SJCRH30 (cell line): Measurements from ENCODE around the gene ZNF862. TPM values are rescaled to one million over a fixed set of nuclear protein-coding genes. Genes with fewer than 3 reads are reported as not detected.

Experiments used
- DNase-seq, 2 experiments: peaks; one replicate each; pipeline ENCODE4 v3.0.0-alpha.2; 2015 to 2020
- H3K27ac ChIP-seq: fragments of 250-450 bp; sonication (Bioruptor Pico); 2 replicates; pipeline ENCODE4 v1.5.1; 2020; ENCODE audit warnings: mild to moderate bottlenecking, moderate library complexity
- H3K27me3 ChIP-seq: fragments of 250-450 bp; sonication (Bioruptor Pico); 2 replicates; pipeline ENCODE4 v1.5.1; 2020; ENCODE audit warnings: mild to moderate bottlenecking, moderate library complexity
- H3K36me3 ChIP-seq: fragments of 250-450 bp; sonication (Bioruptor Pico); 2 replicates; pipeline ENCODE4 v1.5.1; 2020; ENCODE audit warnings: mild to moderate bottlenecking, moderate library complexity
- H3K4me1 ChIP-seq: fragments of 250-450 bp; sonication (Bioruptor Pico); 2 replicates; pipeline ENCODE4 v1.5.1; 2020; ENCODE audit warnings: mild to moderate bottlenecking, moderate library complexity
- H3K4me3 ChIP-seq: fragments of 250-450 bp; sonication (Bioruptor Pico); 2 replicates; pipeline ENCODE4 v1.5.1; 2020; ENCODE audit warnings: mild to moderate bottlenecking, moderate library complexity
- H3K9me3 ChIP-seq: fragments of 250-450 bp; sonication (Bioruptor Pico); replicated peaks from 2 replicates; pipeline ENCODE4 v1.5.1; 2020; ENCODE audit warnings: mild to moderate bottlenecking, moderate library complexity
- total RNA-seq: library from RNA; depleted of rRNA; stranded (reverse); fragments of >200 nt; shearing (Covaris generic); gene quantifications from 2 replicates; pipeline ENCODE4 v1.2.3, GENCODE V29; 2014; rRNA removed

Gene ZNF862
- 1.0 and 2.7 TPM in 2 replicates for total RNA-seq

DNA sequence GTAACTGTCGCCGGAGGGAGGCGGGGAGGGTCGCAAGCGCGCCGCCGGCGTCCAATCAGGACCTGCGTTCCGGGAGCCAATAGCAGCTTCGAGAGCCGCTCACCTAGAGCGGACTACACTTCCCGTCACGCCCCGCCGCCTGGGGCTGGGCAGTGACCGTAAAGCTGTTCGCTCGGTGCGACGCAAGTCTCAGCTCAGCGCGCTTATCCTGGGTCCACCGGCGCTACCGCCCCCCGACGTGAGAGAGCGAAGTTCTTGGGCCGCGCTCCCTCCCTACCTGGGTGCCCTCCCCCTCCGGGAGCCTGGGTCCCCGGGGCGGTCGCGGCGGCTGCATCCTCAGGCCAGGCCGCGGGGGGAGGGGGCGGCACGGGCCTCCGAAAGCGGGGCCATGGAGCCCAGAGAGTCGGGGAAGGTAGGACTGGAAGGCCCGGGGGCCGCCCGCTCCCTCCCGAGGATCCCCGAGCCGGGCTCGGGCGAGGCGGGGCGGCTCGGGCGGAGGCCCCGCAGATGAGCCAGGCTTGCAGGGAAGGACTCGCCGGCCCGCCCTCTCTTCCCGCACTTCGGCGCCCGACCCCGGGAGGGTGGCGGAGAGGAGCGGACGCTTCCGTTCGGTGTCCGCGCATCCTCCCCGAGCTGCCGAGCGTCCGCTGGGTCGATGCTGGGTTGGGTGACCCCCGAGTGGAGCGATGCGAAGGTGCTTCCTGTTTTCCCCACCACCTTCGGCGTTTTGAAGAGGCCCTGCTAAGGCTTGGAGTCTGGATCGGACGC, at the start of gene ZNF862:
TSS of gene ZNF862 (plus strand) at position 152 of the 768 bp plus-strand sequence. CDS start at position 389, 237 bp downstream.
- peak; percentile 97 to 98 for DNase-seq
- Histone ChIP-seq H3K27ac (peak within 1 kb of the TSS; percentile 49), H3K4me1 (peaks cover 6% of the 10 kb centered on the region), H3K27me3 (peaks cover 3% of the 10 kb centered on the region; the same call in 1 of the 2 replicates), H3K9me3 (no peaks in the 10 kb centered on the region), H3K4me3 (peak within 1 kb of the TSS; percentile 89), H3K36me3 (no peaks in the 10 kb centered on the region)

DNA sequence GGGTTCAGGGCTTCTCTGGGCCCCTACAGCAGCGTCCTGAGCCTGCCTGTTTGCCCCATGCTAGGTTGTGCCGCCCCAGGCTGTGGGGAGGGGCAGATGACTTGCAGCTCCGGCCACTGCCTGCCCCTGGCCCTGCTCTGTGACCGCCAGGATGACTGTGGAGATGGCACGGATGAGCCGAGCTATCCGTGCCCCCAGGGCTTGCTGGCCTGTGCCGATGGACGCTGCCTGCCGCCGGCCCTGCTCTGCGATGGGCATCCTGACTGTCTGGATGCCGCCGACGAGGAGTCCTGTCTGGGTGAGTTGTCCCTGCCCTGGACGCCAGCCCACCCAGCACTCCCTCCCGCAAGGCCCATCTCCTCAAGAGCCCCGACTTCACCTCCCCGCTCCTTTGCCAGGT, 49.1 kb upstream of the ZNF862 start:
- DNase-seq, result no peak
- peaks cover 18% of the 10 kb centered on the region for H3K27me3 ChIP-seq
- H3K27ac ChIP-seq, result no peak overlapping the region
- H3K4me1 ChIP-seq, result no peaks in the 10 kb centered on the region
- H3K36me3 ChIP-seq, result no peaks in the 10 kb centered on the region
- no peak overlapping the region for H3K4me3 ChIP-seq
- H3K9me3 ChIP-seq, result no peaks in the 10 kb centered on the region

DNA sequence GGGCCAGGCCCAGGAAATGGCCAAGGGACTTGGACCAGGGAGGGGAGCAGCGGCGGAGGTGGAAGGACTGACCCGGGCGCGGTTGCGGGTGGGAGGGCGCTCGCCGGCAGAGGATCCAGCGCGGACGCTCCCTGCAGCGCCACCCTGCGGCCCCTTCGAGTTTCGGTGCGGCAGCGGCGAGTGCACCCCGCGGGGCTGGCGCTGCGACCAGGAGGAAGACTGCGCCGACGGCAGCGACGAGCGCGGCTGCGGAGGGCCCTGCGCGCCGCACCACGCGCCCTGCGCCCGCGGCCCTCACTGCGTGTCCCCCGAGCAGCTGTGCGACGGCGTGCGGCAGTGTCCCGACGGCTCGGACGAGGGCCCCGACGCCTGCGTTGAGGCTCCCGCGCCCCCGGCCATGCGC, 48.0 kb upstream of the ZNF862 start:
- H3K27ac ChIP-seq, result no peak overlapping the region
- no peak for DNase-seq
- peaks cover 28% of the 10 kb centered on the region for H3K27me3 ChIP-seq
- no peaks in the 10 kb centered on the region for H3K36me3 ChIP-seq
- H3K4me3 ChIP-seq, result no peak overlapping the region
- H3K4me1 ChIP-seq, result no peaks in the 10 kb centered on the region
- no peaks in the 10 kb centered on the region for H3K9me3 ChIP-seq

DNA sequence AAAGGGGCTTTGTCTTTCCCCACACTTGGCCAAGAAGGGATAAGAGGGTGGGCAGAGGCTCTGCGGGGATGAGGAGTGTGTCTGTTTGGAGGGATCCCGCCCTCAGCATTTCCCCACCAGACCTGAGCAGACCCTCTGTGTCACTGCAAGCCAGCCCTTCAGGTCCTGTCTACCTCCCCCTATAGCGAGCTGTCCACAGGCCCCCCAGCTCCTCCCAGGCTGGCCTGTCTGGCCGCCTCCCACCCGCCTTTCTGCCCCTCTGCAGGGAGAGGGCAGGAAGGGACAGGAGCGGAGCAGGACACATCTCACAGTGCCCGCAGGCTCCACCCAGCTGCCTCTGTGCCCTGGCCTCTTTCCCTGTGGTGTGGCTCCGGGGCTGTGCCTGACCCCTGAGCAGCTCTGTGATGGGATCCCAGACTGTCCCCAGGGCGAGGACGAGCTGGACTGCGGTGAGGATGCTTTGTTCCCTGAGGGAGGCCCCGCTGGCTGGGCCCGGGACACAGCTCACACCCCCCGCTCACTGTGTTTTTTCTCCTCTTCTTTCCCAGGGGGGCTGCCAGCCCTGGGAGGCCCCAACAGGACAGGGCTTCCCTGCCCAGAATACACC, 47.3 kb upstream of the ZNF862 start:
- Histone ChIP-seq H3K27me3 (peaks cover 35% of the 10 kb centered on the region), H3K36me3 (no peaks in the 10 kb centered on the region), H3K4me3 (no peak overlapping the region), H3K4me1 (no peaks in the 10 kb centered on the region), H3K27ac (no peak overlapping the region), H3K9me3 (no peaks in the 10 kb centered on the region)
- no peak for DNase-seq

DNA sequence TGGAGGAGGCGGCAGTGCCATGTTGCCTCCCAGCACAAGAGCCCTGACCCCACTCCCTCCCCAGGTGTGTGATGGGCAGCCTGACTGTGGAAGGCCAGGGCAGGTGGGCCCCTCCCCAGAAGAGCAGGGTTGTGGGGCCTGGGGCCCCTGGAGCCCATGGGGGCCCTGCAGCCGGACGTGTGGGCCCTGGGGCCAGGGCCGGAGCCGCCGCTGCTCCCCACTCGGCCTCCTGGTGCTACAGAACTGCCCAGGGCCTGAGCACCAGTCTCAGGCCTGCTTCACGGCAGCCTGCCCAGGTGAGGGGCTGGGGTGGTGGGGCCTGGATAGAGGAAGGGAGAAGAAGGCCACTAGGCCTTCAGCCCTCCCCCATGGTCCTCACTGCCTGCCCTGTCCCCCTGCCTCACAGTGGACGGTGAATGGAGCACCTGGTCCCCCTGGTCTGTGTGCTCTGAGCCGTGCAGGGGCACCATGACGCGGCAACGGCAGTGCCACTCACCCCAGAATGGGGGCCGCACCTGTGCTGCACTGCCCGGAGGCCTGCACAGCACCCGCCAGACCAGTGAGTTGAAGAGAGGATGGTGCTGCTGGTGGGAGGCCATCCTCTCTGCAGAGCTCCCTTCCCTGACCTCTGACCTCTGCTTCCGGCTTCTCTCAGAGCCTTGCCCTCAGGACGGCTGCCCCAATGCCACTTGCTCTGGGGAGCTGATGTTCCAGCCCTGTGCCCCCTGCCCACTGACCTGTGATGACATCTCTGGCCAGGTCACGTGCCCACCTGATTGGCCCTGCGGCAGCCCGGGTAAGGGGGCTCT, 46.6 kb upstream of the ZNF862 start:
- H3K4me1 ChIP-seq, result no peaks in the 10 kb centered on the region
- no peaks in the 10 kb centered on the region for H3K36me3 ChIP-seq
- peaks cover 37% of the 10 kb centered on the region for H3K27me3 ChIP-seq
- H3K27ac ChIP-seq, result no peak overlapping the region
- H3K4me3 ChIP-seq, result no peak overlapping the region
- H3K9me3 ChIP-seq, result no peaks in the 10 kb centered on the region
- no peak for DNase-seq

DNA sequence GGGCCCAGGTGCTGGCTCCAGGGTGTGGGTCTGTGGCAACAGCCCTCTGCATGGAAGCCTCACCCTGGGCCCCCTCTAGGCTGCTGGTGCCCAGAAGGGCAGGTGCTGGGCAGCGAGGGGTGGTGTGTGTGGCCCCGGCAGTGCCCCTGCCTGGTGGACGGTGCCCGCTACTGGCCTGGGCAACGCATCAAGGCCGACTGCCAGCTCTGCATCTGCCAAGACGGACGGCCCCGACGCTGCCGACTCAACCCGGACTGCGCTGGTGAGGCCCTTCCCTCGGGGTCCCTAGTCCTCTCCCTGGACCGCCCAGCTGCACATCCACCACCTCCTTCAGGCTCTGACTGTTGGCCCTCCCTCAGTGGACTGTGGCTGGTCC, 46.0 kb upstream of the ZNF862 start:
- Histone ChIP-seq H3K4me3 (no peak overlapping the region), H3K9me3 (no peaks in the 10 kb centered on the region), H3K4me1 (no peaks in the 10 kb centered on the region), H3K36me3 (no peaks in the 10 kb centered on the region), H3K27me3 (peaks cover 32% of the 10 kb centered on the region), H3K27ac (no peak overlapping the region)
- DNase-seq, result no peak

DNA sequence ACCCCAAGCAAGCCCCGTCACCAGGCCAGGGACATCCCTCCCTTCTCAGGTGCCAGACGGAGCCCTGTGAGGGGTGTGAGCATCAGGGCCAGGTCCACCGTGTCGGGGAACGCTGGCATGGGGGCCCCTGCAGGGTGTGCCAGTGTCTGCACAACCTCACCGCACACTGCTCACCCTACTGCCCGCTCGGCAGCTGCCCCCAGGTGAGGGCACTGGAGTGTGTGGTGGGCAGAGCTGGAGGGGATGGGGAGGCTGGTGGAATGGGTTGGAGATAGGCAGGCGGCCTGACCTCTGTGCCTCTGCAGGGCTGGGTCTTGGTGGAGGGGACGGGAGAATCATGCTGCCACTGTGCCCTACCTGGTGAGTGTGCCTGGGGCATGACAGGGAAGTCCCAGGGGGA, 44.9 kb upstream of the ZNF862 start:
- DNase-seq, result no peak
- Histone ChIP-seq H3K4me1 (no peaks in the 10 kb centered on the region), H3K27me3 (peaks cover 32% of the 10 kb centered on the region), H3K27ac (no peak overlapping the region), H3K4me3 (no peak overlapping the region), H3K36me3 (no peaks in the 10 kb centered on the region), H3K9me3 (no peaks in the 10 kb centered on the region)

DNA sequence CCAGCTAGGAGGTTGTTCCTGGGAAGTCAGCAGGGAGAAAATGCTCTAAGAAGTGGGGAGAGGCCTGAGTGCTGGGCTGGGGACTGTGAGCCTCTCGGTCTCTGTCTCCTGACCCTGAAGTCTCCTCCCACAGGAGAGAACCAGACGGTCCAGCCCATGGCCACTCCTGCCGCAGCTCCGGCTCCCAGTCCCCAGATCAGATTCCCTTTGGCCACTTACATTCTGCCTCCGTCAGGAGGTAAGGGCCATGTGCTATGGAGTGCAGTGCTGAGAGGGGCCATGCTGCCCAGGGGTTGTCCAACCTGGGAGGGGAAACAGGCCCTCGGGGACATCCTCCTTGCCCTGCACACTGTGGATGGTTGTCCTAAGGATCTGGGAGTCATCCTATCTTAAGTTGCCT, 43.5 kb upstream of the ZNF862 start:
- Histone ChIP-seq H3K36me3 (no peaks in the 10 kb centered on the region), H3K4me1 (no peaks in the 10 kb centered on the region), H3K27me3 (peaks cover 26% of the 10 kb centered on the region), H3K27ac (no peak overlapping the region), H3K9me3 (no peaks in the 10 kb centered on the region), H3K4me3 (no peak overlapping the region)
- no peak for DNase-seq

DNA sequence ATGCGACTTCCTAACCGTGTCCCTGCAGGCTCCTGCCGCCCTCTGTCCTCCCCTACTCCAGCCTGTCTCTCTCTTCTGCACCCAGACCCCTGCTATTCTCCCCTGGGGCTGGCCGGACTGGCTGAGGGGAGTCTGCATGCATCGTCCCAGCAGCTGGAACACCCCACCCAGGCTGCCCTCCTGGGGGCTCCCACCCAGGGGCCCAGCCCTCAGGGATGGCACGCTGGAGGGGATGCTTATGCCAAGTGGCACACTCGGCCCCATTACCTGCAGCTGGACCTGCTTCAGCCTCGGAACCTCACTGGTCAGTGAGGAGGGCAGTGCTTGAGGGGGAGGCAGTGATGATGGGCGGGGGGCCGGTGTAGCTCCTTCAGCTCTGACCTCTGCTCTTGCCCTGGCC, 43.0 kb upstream of the ZNF862 start:
- Histone ChIP-seq H3K4me1 (no peaks in the 10 kb centered on the region), H3K9me3 (no peaks in the 10 kb centered on the region), H3K27me3 (peaks cover 24% of the 10 kb centered on the region), H3K36me3 (no peaks in the 10 kb centered on the region), H3K27ac (no peak overlapping the region), H3K4me3 (no peak overlapping the region)
- no peak for DNase-seq

DNA sequence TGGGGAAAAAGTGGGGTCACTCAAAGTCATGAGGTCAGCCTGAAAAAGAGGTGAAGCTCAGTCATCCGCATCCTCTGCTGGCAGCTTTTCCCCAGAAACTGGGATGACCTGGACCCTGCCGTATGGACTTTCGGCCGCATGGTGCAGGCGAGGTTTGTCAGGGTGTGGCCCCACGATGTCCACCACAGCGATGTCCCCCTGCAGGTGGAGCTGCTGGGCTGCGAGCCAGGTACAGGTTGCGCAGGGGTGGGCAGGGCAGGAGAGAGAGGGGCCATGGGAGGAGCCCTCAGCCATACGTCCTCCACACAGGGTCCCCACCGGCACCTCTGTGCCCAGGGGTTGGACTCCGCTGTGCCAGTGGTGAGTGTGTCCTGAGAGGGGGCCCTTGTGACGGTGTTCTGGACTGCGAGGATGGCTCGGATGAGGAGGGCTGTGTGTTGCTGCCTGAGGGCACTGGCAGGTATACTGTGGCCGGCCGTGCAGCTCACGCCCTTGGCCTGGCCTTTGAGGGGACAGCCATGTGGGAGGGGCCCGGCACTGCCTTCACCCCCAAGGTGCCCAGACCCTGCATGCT, 41.8 kb upstream of the ZNF862 start:
- H3K4me1 ChIP-seq, result no peaks in the 10 kb centered on the region
- H3K9me3 ChIP-seq, result no peaks in the 10 kb centered on the region
- peaks cover 24% of the 10 kb centered on the region for H3K27me3 ChIP-seq
- H3K27ac ChIP-seq, result no peak overlapping the region
- no peaks in the 10 kb centered on the region for H3K36me3 ChIP-seq
- H3K4me3 ChIP-seq, result no peak overlapping the region
- no peak for DNase-seq

DNA sequence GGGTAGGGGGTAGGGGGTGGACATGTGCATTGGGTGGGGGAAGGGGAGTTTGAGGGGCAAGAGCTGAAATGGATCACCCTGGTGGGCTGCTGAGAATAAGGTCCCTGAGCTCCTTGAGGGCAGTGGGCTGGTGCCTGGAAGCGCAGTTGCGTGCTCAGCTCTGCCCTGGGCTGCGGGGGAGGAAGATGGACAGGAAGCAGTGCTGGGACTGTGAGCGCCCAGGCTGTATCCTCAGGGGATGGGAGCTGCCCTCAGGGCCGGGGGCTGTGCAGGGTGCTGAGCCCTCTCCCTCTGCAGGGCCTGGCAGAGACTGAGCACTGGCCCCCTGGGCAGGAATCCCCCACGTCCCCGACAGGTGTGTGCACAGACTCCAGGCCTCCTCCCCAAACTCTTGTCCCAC, 40.4 kb upstream of the ZNF862 start:
- H3K9me3 ChIP-seq, result no peaks in the 10 kb centered on the region

DNA sequence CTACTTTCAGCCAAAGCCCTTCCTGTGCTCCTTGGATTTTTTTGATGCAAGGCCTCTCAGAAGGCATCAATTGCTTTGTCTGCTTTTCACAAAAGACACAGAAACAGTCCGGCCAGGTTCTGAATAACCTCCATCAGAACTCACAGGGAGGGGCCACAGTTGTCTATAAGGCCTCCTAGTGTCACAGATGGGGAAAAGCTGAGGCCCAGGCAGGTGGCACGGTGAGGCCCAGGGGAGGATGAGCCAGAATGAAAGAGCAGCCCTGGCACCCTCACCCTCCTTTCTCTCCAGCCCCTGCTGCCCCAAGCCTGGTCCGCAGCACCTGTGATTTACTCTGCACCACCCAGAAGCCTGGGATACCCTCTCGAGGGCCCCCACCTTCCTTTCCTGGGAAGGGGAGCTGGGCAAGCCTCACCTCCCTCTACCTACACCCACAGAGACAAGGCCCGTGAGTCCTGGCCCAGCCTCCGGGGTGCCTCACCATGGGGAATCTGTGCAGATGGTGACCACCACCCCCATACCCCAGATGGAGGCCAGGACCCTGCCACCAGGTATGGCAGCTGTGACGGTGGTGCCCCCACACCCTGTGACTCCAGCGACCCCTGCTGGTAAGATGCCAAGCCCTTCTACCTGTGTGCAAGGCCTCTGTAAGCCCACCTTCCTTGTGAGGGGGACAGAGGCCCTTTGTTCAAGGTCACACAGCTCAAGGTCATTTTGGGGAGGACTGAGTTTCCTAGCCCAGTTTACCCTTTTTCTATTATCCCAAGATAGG, 38.6 kb upstream of the ZNF862 start:
- Histone ChIP-seq H3K4me3 (no peak overlapping the region), H3K4me1 (no peaks in the 10 kb centered on the region), H3K27me3 (peaks cover 15% of the 10 kb centered on the region), H3K36me3 (no peaks in the 10 kb centered on the region), H3K27ac (no peak overlapping the region), H3K9me3 (no peaks in the 10 kb centered on the region)
- DNase-seq, result peak; percentile 43 to 55

More for the DNA sequence above, 40.4 kb upstream of the ZNF862 start:
- Histone ChIP-seq H3K4me3 (no peak overlapping the region), H3K36me3 (no peaks in the 10 kb centered on the region), H3K27me3 (peaks cover 22% of the 10 kb centered on the region), H3K4me1 (no peaks in the 10 kb centered on the region), H3K27ac (no peak overlapping the region)
- no peak for DNase-seq

DNA sequence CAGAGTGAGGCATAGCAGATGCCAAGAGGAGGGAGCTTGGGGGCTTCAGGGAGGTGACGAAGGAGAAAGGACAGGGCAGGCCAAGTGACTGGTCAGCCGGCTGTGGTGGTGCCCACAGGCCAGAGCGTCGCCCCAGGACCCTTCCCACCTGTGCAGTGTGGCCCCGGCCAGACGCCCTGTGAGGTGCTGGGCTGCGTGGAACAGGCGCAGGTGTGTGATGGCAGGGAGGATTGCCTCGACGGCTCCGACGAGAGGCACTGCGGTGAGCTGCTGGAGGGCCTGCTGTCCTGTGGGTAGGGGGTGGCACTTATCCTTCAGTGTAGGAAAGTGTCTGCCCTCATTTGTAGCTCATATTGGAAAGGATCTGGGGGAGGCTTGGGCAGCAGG, 38.0 kb upstream of the ZNF862 start:
- H3K27ac ChIP-seq, result no peak overlapping the region
- H3K27me3 ChIP-seq, result peaks cover 9% of the 10 kb centered on the region; the same call in 1 of the 2 replicates
- DNase-seq, result no peak
- no peaks in the 10 kb centered on the region for H3K36me3 ChIP-seq
- H3K4me3 ChIP-seq, result no peak overlapping the region
- H3K4me1 ChIP-seq, result no peaks in the 10 kb centered on the region
- H3K9me3 ChIP-seq, result no peaks in the 10 kb centered on the region

DNA sequence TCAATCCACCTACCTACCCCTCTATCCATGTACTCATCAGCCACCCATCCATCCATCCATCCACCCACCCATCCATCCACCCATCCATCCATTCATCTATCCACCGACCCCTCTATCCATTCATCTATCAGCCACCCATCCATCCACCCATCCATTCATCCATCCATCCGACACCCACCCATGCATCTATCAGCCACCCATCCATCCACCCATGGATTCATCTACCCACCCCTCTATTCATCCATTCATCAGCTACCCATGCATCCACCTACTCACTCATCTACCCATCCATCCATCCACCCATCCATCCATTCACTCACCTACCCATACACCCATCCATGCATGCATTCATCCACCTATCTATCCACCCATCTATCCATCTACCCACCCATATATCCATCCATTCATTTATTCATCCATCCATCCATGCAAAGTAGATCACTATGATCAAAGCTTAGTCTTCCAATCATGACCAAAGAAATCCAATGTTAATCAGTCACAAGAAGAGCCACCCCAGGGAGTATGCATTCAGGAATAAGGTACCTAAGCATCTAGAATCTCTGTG, 37.1 kb upstream of the ZNF862 start:
- no peak for DNase-seq
- H3K4me1 ChIP-seq, result no peaks in the 10 kb centered on the region
- H3K27me3 ChIP-seq, result no peaks in the 10 kb centered on the region
- H3K9me3 ChIP-seq, result no peaks in the 10 kb centered on the region
- no peaks in the 10 kb centered on the region for H3K36me3 ChIP-seq
- no peak overlapping the region for H3K4me3 ChIP-seq
- no peak overlapping the region for H3K27ac ChIP-seq
